ENCODE measurements around the gene HIGD1A. TPM values are rescaled to one million over a fixed set of nuclear protein-coding genes. Genes with fewer than 3 reads are reported as not detected.
A peak's percentile ranks its signal among the peaks of the same experiment; 100 is the strongest.

The HIGD1A gene
- total and polyA plus RNA-seq, 2 of the 8 experiments (the other 6 are each of a cell fraction or from before 2014, with no cell fraction given), result 67.3 to 95.4 TPM

DNA sequence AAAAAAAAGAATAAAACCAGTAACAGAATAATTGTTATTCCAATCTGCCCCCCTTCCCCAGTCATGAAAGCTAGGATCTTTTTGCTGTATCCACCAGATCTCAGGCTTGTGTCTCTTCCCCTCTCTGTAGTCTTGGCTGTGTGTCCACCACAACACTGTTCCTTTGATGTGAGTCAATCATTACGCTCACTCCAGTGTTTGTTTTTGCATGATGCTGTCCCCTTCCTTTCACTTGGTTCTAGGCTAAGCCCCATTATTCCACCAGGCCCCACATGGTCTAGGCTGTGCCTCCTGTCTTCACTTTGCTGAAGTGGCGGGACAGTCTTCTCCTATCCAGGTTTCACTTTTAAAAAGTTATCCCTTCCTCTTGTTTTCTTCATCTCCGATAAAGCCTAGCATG, 18.5 kb upstream of the HIGD1A start:
- no peak overlapping the region for H3K27ac ChIP-seq (ENCODE audit: low read depth, low read length)
- TF ChIP-seq CHD1 (IDR thresholded peaks at IDR 0.05; ENCODE audit: low read depth, low read length) (no peak), HDAC2 (IDR thresholded peaks at IDR 0.05; ENCODE audit: borderline replicate concordance in 1 of 2, low read depth in 2 of 2, low read length in 2 of 2) (no peak), RNF2 (IDR thresholded peaks at IDR 0.05; ENCODE audit: borderline replicate concordance, low read depth, low read length, missing control alignments, poor library complexity, severe bottlenecking) (no peak), RXRA (IDR thresholded peaks at IDR 0.05; ENCODE audit: insufficient read depth, low read depth, low read length) (no peak), SIN3A (conservative IDR thresholded peaks at IDR 0.05 in 1 of 2, IDR thresholded peaks at IDR 0.05 in 1 of 2; ENCODE audit: low read depth in 1 of 2, low read length in 2 of 2) (no peak), MAFK (IDR thresholded peaks at IDR 0.05; ENCODE audit: low read depth, low read length) (no peak), HDAC6 (IDR thresholded peaks at IDR 0.05; ENCODE audit: low read depth, low read length) (no peak), POLR2A (IDR thresholded peaks at IDR 0.05; ENCODE audit: control extremely low read depth in 1 of 2, low read depth in 2 of 2, low read length in 2 of 2) (no peak), GTF2F1 (IDR thresholded peaks at IDR 0.05; ENCODE audit: borderline replicate concordance, low read depth, low read length) (no peak)
- TF ChIP-seq, protein P1, sequence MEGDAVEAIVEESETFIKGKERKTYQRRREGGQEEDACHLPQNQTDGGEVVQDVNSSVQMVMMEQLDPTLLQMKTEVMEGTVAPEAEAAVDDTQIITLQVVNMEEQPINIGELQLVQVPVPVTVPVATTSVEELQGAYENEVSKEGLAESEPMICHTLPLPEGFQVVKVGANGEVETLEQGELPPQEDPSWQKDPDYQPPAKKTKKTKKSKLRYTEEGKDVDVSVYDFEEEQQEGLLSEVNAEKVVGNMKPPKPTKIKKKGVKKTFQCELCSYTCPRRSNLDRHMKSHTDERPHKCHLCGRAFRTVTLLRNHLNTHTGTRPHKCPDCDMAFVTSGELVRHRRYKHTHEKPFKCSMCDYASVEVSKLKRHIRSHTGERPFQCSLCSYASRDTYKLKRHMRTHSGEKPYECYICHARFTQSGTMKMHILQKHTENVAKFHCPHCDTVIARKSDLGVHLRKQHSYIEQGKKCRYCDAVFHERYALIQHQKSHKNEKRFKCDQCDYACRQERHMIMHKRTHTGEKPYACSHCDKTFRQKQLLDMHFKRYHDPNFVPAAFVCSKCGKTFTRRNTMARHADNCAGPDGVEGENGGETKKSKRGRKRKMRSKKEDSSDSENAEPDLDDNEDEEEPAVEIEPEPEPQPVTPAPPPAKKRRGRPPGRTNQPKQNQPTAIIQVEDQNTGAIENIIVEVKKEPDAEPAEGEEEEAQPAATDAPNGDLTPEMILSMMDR (IDR thresholded peaks at IDR 0.05; ENCODE audit: control extremely low read depth in 1 of 3, insufficient read depth in 1 of 3, low read depth in 1 of 3, low read length in 3 of 3), result no peak

More for the DNA sequence above, 18.5 kb upstream of the HIGD1A start:
- Histone ChIP-seq H3K4me2 (ENCODE audit: insufficient read depth in 1 of 2, low read depth in 2 of 2, low read length in 2 of 2) (no peak overlapping the region), H2BK120ac (replicated peaks; ENCODE audit: low read depth, low read length) (no peak overlapping the region), H3K27me3 (replicated peaks in 1 of 4; ENCODE audit: control insufficient read depth in 3 of 4, extremely low read depth in 1 of 4, insufficient read depth in 3 of 4, low read length in 3 of 4) (no peaks in the 10 kb centered on the region), H2BK5ac (ENCODE audit: low read depth, low read length) (peak overlapping the region; percentile 58; the same call in 1 of the 2 replicates), H4K5ac (ENCODE audit: insufficient read length, low read depth, low read length) (no peak overlapping the region), H3K79me2 (ENCODE audit: control insufficient read depth in 1 of 2, insufficient read depth in 2 of 2, low read length in 2 of 2) (no peaks in the 10 kb centered on the region), H2BK20ac (ENCODE audit: low read length) (peak overlapping the region; percentile 80; the same call in 1 of the 2 replicates), H3K9me3 (ENCODE audit: insufficient read depth in 2 of 2, low read depth in 1 of 2, low read length in 1 of 2) (no peaks in the 10 kb centered on the region), H2AFZ (ENCODE audit: low read length) (peak overlapping the region; percentile 48; the same call in 1 of the 2 replicates), H3K9ac (replicated peaks in 1 of 4; ENCODE audit: extremely low read depth in 1 of 4, low read depth in 3 of 4, low read length in 3 of 4) (no peak overlapping the region), H3K14ac (ENCODE audit: insufficient read length) (no peak overlapping the region), H2BK15ac (ENCODE audit: low read length) (no peak overlapping the region), H4K8ac (ENCODE audit: extremely low read depth, insufficient read depth, low read length) (no peak overlapping the region), H3K56ac (replicated peaks; ENCODE audit: insufficient read length, low read depth, low read length) (no peak overlapping the region), H4K20me1 (replicated peaks in 1 of 2; ENCODE audit: control insufficient read depth in 1 of 2, insufficient read depth in 2 of 2, low read length in 2 of 2) (no peaks in the 10 kb centered on the region), H4K91ac (replicated peaks; ENCODE audit: insufficient read length, low read length) (no peak overlapping the region), H3K36me3 (ENCODE audit: control insufficient read depth in 2 of 4, insufficient read depth in 4 of 4, low read length in 3 of 4) (no peaks in the 10 kb centered on the region), H3K23ac (ENCODE audit: insufficient read length) (no peak overlapping the region), H3K79me1 (ENCODE audit: low read depth, low read length) (no peaks in the 10 kb centered on the region), H3K4me3 (ENCODE audit: extremely low read depth in 1 of 4, insufficient read depth in 2 of 4, low read depth in 3 of 4, low read length in 4 of 4) (no peak overlapping the region), H2BK12ac (ENCODE audit: low read depth, low read length) (peak overlapping the region; percentile 84; the same call in 1 of the 2 replicates), H2AK5ac (ENCODE audit: low read depth, low read length) (no peak overlapping the region; the same call in 1 of the 2 replicates), H3K18ac (ENCODE audit: extremely low read depth, low read length) (0 out of 2 replicates have a peak overlapping the region, but pooled peaks have one; percentile 19), H3K4me1 (replicated peaks in 1 of 4; ENCODE audit: control insufficient read depth in 3 of 4, insufficient read depth in 4 of 4, low read length in 3 of 4) (peaks cover 0 to 4% (median 2%) of the 10 kb centered on the region in 4 experiments; a peak in 2 of 7 replicates), H3K4ac (replicated peaks; ENCODE audit: insufficient read length, low read depth, low read length) (no peak overlapping the region), H3K23me2 (ENCODE audit: low read depth, low read length) (no peaks in the 10 kb centered on the region)
- ChIA-PET CTCF (ENCODE audit: partially characterized antibody) (interaction anchor here (2.6 to 5.9 kb wide), 2 partner anchors 8 to 42 kb away, joined by 9 to 21 read pairs; no protein-coding TSS in a partner anchor), POLR2A (ENCODE audit: partially characterized antibody) (no interaction called here)
- WGBS, 2 experiments (ENCODE audit: extremely low coverage in 1 of 2, insufficient coverage in 1 of 2, insufficient read length in 1 of 2, insufficient replicate concordance in 2 of 2, low coverage in 1 of 2, low lambda C conversion rate in 2 of 2, missing lambda C conversion rate in 1 of 2), result 90% methylated on average over 3 of the region's 3 CpGs; no CpG with 5 or more reads in 1 of the 2 experiments
- no peak for DNase-seq (ENCODE audit: low read depth in 1 of 2, low spot score in 2 of 2)
- FAIRE-seq, result no peak

Measured in H1 (cell line).